ENCODE results near the gene POFUT2.
"Not testable (repeated sequence)": the region's sequence is repeated elsewhere in the genome, so short reads cannot be mapped to it uniquely, and the experiment has no call there.

Gene POFUT2

DNA sequence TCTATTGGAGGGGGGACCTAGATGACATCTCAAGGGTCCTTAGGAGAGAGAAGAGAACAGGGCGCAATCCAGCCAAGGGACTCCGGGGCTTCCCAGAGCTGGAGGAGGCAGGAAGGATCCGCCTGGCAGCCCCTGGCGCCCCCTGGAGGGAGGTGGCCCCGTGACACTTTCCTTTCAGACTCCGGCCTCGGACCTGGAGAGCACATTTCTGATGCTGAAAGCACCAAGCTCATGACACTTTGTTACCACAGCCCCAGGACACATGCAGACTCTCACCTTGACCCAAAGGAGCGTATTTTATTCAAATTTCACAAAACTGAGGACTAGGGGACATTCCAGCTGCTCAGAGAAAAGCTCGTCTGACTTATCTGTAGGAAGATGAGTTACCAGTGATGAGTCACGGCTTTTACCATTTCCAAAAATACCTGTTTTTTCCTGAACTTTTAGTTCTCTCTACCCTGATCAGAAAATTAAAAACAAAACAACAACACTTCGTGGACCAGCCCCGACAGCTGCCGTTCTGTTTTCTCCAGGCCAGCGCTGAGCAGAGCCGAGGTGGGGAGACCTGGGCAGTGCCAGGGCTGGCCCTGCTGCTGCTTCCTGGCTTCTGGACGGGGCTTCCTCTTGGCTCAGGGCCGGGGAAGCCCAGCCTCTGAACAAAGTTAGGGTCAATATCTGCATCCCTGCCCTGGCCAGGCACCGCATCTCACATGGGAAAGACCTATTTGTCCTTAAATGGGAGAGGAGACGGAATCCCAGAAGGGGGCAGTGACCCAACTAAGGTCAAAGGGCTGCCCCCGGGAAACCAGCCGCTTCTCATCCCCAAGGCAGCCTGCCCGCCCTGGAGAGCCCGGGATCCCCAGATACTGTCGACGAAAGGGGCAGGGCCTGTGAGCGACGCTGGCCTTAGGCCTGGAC, 21.6 kb upstream of the POFUT2 start:
- DNase-seq: peak; percentile 44

DNA sequence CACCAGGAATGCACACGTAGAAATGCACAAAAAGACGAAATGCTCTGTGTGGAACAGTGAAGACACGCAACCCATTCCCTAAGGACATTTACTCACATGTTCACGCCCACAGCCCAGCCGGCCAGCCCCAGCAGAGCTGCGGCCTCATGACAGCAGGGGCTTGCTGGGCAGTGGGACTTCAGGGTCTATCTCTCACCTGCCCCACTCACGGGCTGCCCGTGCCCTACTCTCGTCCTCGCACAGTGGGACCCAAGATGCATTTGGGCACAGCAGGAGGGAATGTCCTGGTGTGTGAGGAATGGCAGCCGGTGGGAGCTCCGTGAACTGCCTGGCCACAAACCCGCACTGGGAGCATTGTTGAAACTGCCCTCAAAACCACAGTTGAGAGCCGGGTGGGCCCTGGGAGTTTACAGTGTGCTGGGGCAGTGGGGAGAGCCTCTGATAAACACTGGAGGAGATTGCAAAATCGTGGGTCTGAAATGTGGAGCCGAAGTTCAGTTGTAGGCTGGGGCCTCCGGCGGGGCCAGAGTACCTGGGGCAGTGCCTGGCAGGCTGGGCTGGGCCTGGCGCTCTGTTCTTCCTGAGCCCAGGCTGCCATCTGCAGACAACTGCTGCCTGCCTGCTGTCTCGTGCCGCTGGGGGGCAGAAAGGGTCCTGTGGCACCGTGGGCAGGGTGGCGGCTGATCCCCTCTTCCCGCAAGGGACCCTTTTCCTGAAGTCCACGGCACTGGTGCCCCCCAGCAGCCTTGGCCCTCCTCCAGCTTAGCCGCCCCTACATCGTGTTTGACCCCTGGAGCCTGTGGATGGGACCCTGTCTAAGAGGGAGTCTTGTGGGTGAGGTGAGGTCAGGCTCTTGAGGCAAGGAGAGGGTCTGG, 20.7 kb upstream of the POFUT2 start:
- no peak for DNase-seq

DNA sequence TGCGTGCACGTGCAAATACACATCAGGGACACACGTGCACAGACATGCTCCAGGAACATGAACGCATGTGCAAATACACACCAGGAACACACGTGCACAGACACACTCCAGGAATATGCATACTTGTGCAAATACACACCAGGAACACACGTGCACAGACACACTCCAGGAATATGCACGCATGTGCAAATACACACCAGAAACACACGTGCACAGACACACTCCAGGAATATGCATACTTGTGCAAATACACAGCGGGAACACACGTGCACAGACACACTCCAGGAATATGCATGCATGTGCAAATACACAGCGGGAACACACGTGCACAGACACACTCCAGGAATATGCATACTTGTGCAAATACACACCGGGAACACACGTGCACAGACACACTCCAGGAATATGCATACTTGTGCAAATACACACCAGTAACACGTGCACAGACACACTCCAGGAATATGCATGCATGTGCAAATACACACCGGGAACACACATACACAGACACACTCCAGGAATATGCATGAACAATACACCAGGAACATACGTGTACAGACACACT, 20.0 kb upstream of the POFUT2 start:
- not testable (repeated sequence) for DNase-seq

DNA sequence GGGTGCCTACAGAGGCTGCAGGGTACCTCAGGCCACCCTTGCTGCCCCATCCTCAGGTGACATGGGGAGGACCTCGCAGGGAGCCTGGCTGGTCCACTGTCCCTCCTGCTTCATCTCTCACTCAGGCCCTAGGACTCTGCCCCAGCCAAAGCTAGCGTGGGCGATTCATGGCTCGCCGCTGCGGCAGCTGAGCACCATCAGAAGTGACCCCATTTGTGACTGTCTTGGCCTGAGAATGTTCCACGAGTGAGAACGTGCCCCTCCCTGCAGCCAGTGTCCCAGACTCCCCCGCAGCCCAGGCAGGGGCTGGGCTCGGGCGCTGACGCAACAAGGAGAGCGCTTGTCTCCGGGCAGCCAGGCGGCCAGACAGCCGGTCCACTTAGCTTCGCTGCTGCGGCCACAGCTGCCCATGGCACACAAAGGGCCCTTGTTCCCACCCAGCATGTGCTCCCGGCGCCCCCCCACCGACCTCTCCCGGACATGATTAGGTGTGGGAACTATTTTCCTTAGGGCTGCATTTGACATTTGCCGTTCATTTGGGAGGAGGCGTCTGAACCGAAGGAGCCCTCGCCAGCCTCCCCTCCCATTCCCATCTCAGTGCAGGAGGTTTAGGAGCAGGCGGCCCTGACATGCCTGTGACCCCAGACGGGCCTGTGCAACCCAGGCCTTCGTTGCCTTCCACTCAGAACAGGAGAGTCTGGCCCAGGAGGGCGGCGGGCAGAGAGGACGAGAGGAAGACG, 19.3 kb upstream of the POFUT2 start:
- no peak for DNase-seq

DNA sequence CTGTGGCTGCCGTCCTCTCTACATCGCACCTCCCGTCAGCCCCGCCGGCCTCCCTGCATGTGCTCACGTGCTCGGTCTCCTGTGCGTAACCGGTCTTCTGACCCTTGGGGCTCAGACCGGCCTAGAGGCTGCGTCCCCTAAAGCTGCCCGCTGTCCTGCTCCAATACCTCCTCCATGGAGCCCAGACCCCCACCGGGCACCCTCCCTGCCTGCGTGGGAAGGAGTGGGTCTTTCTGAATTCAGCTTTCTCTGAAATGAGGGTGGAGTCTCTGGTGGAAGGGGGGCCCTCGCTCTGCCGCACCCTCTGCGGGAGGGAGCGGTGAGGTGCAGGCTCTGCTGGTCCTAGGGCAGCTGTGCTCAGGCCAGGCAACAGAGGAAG, 18.7 kb upstream of the POFUT2 start:
- DNase-seq: no peak

DNA sequence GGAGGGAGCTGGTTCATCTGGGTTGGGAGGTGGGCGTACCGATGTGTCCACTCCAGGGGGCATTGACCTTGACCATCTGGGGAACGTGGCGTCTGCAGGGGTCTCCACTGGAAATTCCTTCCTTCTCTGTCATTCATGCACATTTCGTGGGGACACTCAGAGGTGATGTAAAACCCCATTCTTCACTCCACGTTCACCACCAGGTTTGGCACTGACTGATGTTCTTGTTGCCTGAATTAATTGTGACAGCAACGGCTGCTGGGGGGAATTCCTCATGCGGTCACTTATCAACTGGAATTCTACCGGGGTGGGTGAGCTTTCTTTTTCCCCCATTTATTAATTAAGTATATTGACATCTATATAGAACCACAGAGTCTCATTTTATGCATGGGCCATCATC, 18.1 kb upstream of the POFUT2 start:
- no peak for DNase-seq

DNA sequence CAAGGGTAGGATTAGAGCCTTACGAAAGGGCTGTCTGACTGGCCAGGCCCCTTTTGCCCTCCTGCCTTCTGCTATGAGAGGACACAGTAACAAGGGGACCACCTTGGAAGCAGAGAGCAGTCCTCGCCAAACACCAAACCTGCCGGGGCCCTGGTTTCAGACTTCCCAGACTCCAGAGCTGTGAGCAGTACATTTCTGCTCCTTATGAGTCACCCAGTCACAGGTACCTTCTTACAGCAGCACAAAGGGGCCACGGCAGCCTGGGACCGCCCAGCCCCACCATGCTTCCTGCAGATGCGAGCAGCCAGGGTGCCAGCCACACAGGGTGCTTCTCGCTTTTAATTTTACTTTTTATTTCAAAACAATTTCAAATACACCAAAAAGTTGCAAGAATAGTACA, 17.2 kb upstream of the POFUT2 start:
- DNase-seq: no peak

DNA sequence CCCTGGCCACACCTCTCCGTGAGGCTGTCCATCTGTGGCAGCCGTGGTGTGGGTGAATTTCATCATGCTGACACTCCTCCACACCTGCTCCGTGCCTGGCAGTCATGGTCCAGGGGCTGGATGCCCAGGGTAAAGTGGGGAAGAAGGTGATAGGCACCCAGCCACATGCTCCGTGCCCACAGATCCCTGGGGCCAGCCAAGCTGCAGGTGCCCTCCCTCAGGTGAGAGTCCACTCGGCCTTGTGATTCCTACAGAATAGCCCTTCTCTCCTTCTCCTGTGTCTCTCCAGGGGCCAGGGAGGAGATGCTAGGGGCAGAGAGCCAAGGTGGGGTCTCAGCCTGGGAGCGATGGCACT, 16.8 kb upstream of the POFUT2 start:
- DNase-seq: no peak

DNA sequence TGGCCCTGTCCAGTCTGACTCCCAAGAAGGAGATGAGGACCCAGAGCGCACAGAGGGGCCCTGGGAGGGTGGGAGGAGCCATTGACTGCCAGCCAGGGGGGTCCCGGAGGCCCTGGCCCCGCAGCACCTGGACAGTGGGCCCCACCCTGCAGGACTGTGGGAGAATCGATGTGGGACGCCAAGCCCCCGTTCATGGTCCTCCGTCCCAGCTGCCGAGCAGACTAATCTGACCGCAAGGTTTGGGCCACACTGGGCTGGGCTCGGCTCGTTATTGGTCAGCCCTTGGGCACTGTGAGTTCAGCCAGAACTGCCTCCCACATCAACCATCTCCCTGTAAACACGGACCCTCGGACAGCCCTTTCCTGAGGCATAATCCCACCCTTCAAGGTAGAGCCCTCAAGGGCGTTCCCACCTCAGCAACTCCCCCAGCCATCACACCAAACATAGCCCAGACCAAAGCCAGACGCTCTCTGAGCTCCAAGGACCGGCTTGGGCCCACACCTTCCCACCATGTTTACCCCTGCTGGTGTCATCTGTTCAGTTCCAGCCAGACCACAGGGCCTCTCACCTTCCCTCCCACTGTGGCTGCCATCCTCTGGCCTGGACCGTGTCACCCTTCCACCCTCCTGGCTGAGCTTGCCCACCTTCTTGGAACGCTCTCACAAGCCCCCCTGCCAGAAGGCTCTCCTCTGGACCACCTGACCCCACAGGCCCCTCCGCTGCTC, 16.2 kb upstream of the POFUT2 start:
- DNase-seq: no peak

DNA sequence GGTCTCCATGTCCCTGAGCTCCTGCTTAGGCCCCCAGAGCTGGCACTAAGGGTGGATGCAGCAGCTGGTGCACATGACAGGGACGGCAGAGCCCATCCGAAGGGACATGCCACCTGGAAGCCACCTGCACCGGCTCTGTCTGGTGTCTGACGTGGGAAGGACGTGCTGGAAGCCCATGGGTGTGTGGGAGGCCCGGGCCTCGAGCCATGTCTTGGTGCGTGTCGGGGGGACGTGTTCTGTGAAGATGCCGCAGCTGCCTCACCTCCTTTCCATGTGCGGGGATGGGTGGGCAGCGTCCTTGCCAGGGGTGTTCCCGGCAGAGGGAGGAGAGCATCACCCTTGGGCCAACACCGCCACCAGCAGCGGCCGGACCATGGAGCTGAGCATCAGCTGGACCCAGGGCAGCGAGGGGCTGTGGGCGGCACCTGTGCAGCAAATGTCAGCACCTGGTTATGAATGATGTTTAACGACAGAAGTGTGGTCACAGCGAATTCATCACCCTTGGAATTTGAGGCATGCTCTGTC, 15.5 kb upstream of the POFUT2 start:
- no peak for DNase-seq

DNA sequence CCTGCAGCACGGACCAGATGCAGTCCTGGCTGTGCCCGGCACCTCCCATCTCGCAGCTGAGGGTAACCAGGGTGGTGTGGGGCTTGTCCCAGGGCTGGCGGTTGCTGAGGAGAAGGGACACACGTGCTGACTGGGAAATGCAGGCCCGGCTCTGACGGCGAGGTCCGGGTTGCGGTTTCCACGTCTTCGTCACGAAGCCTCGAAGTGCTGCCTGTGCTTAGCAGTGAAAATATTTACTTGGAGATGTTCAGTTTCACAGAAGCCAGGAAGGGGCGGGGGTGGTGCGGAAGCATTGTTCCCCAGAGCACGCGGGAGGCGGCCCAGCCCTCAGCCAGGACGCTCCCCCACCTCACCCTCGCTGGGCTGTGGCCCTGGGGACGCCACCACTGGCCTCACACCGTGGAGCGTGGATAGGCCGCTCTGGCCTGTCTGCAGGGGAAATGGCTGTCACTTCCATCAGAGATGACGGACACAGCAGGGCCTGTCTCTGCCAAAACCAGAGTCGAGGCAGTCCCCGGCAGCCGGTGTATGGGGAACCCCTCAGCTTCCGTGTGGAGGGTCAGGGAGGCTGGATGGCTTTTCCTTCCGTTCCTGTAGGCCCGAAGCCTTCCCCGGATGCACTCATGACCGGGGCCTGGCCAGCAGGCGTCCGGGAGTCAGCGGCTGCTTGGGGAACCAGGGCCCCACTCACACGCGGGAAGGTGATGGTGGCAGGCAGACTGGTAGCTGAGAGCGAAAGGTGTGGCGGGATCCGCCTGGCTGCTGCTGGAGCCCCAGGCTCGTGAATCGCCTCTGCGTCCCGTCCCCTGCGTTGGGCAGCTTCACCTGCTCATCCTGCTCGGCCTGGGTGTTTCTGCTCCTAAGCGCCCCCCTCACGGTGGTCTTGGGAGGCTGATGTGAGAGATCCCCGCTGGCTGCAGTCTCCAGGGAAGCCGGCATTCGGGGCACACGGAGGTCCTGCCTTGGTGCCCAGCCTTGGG, 14.7 kb upstream of the POFUT2 start:
- DNase-seq: peak; percentile 36

DNA sequence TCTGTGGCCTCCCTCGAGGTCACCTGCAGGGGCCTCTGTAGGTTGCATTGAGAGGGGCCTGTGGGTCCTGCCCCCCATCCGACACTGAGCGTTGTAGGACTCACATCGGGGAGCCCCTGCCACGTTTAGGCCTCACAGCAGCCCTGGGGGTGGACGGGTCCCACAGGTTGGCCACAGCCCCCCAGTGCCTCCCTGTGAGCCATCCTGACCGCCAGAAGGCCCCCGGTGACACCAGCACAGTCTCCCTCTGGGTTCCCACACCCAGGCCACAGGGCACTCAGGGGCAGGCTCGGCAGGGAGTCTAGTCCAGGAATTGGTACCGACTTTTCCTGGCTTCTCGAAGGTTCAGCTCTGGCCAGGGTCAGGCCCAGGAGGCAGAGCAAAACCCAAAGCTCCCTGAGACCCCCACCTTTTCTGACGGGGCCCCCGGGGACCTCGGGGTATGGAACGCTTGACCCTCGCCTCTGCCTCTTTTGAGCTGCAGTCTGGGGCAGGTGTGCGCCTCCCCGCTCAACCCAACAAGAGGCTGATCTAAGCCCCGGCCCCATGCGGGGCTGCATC, 13.9 kb upstream of the POFUT2 start:
- DNase-seq: no peak

DNA sequence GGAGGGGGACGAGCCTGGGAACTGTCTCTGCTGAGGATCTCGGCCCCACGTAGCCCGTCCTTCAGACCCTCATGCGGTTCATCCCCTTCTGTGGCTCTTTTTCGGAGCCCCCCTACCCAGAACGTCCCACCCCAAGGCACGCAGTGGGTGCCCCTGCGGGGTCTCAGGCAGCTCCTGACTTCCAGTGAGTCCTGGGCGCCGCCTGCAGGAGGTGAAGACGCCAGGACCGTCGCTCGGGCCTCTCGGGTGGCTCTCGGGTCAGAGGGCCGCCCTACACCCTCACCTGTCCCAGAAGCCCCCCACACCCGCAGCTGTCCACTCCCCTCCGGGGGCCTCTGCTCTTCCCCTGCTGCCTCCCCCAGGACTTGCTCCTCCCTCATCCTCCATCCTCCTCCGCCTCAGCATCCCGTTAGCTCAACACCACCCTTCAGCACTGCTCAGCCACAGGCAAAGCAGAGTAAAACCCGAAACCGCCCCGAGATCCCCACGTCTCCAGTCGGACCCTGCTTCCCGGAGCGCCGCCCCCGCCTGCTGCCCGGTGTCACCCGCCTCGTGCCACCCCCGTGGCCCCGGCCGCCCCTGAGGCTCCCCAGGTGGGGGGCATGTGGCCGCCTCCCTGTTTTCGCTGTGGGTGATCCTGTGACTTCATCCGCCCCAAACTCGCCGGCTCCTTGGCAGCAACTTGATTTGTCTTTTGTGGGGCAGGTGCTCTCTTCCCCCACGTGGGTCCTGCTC, 13.3 kb upstream of the POFUT2 start:
- DNase-seq: no peak

DNA sequence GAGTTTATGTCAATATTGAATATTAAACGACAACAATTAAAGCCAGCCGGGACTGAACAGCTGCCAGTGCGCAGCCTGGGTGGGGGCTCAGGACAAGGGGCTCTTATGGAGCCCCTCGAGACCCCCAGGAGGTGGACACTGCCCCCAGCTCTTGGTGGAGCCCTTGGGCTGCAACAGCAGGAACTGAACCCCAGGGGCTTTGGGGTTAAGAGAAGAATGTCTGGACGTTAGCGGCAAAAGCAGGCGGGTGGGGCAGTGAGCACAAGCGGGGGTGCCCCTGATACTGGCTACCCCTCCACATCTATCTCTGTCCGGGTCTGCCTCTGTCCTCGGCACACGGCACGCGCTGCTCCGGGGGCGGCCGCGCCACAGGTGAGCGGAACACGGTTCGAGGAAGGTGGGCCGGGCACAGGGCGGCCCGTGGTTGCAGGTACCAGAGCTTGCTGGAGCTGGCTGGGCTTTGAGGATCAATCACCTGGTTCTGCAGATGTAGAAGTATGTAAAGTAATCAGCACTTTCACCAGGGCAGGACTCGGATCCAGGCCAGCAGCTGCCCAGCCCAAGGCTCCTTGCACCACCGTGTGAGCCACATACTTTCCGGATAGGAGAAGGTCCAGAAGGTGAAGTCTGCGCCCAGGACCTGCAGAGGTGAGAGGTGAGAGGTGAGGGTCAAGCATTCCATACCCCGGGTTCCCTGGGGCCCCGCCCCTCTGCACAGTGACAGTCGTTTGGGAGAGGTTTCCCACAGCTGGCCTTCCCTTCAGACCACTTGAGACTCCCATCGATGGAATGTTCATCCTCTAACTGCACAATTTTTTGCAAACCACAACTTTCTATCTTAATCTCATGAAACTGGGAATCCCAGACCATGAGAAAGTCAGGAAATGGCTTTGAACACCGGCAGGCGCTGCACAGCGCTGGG, 12.4 kb upstream of the POFUT2 start:
- DNase-seq: no peak

DNA sequence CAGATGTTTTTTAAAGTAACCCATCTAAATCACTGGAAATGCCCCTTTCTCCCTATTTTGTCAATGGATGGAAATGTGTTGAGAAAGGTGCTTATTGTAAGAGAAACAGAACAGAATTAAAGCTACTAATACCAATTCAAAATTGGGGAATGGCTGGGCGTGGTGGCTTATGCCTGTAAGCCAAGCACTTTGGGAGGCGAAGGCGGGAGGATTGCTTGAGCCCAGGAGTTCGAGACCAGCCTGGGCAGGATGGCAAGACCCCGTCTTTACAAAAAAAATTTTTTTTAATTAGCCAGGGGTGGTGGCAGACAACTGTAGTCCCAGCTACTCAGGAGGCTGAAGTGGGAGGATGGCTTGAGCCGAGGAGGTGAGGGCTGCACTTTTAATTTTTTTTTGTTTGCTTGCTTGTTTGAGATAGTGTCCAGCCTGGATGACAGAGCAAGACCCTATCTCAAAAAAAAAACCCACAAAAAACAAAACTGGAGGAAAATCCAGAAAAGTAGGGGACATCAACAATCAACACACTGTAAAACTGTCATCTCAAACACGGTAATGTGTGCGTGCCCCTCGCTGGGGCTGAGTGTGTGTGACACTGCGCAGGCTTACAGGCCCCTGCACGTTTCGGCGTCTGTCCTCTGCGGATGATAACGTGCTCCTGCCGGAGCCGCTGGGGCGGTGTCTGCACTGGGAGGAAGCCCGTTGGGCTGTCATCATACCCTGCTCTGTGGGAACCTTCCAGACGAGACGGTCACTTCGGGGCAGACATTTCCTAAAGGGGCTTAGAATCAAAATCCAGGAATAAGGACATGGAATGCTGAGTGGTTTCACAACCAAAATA, 11.6 kb upstream of the POFUT2 start:
- DNase-seq: no peak

DNA sequence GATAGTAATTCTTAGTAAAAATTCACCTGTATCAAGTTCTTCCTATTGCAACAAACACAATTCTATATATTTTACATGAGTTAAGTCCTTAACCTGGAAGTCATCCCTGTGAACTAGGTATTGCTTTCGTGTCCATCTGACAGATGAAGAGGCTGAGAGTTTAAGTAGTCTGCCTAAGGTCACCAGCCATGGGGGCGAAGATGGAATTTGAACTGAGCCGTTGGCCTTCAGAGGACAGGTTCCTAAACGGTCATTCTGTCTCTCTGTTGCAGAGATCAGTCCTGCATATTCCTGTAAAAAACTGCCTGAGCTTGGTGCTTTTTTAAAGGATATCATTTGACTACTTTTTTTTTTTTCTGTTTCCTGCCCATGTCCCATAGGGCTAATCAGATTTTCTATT, 10.2 kb upstream of the POFUT2 start:
- no peak for DNase-seq

DNA sequence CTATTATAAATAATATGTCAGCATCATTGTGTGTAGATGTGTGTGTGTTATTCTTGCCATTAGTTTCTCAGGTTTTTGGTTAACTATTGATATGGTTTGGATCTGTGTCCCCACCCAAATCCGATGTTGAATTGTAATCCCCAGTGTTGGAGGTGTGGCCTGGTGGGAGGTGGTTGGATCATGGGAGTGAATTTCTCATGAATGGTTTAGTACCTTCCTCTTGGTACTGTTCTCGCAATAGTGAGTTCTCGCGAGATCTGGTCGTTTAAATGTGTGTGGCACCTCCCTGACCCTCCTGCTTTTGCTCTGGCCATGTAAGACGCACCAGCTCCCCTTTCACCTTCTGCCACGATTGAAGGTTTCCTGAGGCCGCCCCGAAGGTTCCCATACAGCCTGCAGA, 9.6 kb upstream of the POFUT2 start:
- DNase-seq: no peak

DNA sequence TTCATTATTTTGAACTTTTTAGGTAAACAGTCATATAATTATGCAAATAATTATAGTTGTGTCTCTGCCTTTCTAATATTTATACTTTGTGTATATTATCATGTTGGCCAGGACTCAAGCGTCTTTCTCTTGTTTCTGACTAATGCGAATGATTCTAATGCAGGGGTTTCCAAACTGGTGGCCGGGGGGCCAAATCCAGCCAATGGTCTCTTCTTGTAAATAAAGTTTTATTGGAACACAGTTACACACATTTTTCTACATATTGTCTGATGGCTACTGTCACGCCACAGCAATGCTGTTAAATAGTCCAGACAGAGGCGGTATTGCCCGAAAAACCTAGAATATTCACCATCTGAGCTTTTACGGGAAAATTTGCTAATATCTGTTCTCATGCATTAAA, 8.9 kb upstream of the POFUT2 start:
- no peak for DNase-seq
